ENCODE measurements around the gene CDAN1.

The CDAN1 gene

DNA sequence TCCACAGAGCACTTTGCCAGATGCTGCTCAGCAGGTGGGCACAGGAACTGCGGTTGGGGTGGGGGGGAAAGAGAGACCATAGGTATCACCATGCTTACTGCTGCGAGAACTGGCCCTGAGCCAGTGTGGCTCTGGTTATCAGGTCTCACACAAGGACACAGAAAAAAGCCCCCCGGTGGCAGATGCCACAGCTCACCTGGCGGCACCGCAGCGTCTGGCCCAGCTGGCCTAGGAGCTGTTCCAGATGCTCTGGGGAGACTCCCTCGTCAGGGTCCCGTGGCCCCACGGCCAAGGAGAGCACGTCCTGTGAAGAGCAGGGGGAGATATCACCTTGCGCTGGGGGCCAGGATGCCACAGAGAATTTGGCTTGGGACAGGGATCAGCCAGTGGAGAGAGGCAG is 10.8 kb downstream of the CDAN1 start:
- H3K9me3 ChIP-seq (ENCODE audit: control insufficient read depth, insufficient read depth, low read length), result no peaks in the 10 kb centered on the region
- H3K36me3 ChIP-seq (ENCODE audit: control insufficient read depth, insufficient read depth, low read length), result peaks cover 23% of the 10 kb centered on the region
- DNase-seq (ENCODE audit: low read depth, low spot score), result no peak
- peaks cover 2% of the 10 kb centered on the region; the same call in 1 of the 2 replicates for H3K4me1 ChIP-seq (ENCODE audit: control insufficient read depth, insufficient read depth, low read length)
- no peak overlapping the region for H3K4me3 ChIP-seq (ENCODE audit: low read length)
- H3K27me3 ChIP-seq (ENCODE audit: control insufficient read depth, insufficient read depth, low read length), result no peaks in the 10 kb centered on the region
- no peak overlapping the region for H3K27ac ChIP-seq (ENCODE audit: low read length)
- no CpG with 5 or more reads among the region's 11 CpGs for WGBS (ENCODE audit: insufficient coverage, insufficient read length)

DNA sequence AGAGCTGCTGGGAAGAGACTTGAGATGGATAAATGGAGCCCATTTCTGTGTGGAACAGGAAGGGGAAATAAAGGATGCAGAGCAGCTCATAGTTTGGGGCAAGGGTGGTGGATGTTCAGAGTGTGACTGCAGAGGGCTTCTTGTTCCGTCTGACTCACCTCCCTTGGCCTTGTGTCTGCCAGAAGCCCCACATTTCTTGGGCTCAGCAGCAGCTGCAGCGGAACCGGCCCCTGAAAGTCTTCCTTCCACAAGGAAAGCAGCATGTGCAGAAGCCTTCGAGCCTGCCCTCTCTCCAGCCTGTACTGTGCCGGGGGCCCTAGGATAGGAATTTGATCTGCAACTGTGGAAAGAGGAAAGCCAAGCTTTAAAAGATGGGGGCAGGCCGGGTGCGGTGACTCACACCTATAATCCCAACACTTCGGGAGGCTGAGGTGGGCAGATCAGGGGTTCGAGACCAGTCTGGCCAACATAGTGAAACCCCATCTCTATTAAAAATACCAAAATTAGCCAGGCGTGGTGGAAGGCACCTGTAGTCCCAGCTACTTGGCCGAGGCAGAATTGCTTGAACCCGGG is 11.5 kb downstream of the CDAN1 start:
- H3K27ac ChIP-seq (ENCODE audit: low read length), result no peak overlapping the region
- DNase-seq (ENCODE audit: low read depth, low spot score), result no peak
- WGBS (ENCODE audit: insufficient coverage, insufficient read length), result no CpG with 5 or more reads among the region's 12 CpGs
- no peaks in the 10 kb centered on the region for H3K9me3 ChIP-seq (ENCODE audit: control insufficient read depth, insufficient read depth, low read length)
- H3K4me3 ChIP-seq (ENCODE audit: low read length), result no peak overlapping the region
- peaks cover under 1% of the 10 kb centered on the region; the same call in 1 of the 2 replicates for H3K4me1 ChIP-seq (ENCODE audit: control insufficient read depth, insufficient read depth, low read length)
- peaks cover 23% of the 10 kb centered on the region for H3K36me3 ChIP-seq (ENCODE audit: control insufficient read depth, insufficient read depth, low read length)
- H3K27me3 ChIP-seq (ENCODE audit: control insufficient read depth, insufficient read depth, low read length), result no peaks in the 10 kb centered on the region

DNA sequence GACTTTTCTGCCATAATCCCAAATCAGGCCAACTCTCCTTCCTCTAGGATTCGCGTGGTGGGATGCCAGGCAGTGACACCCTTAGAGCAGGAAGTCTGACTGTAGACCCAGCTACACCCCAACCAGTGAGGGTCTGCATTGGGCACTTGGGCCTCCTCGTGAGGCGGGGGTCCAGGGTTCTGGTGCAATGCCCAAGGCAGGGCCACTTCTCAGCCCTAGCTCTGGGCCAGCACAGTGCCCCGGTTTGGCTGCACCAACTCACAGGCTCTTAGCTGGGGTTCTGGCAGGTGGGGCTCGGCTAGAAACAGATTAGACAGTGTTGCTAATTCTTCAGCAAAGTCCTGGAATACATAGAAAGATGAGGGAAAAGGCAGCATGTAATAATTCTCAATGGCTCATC is 12.7 kb downstream of the CDAN1 start:
- DNase-seq (ENCODE audit: low read depth, low spot score), result no peak
- H3K9me3 ChIP-seq (ENCODE audit: control insufficient read depth, insufficient read depth, low read length), result no peaks in the 10 kb centered on the region
- H3K27ac ChIP-seq (ENCODE audit: low read length), result no peak overlapping the region
- WGBS (ENCODE audit: insufficient coverage, insufficient read length), result no CpG with 5 or more reads among the region's 6 CpGs
- H3K36me3 ChIP-seq (ENCODE audit: control insufficient read depth, insufficient read depth, low read length), result peaks cover 23% of the 10 kb centered on the region
- no peaks in the 10 kb centered on the region for H3K4me1 ChIP-seq (ENCODE audit: control insufficient read depth, insufficient read depth, low read length)
- H3K27me3 ChIP-seq (ENCODE audit: control insufficient read depth, insufficient read depth, low read length), result no peaks in the 10 kb centered on the region
- no peak overlapping the region for H3K4me3 ChIP-seq (ENCODE audit: low read length)

DNA sequence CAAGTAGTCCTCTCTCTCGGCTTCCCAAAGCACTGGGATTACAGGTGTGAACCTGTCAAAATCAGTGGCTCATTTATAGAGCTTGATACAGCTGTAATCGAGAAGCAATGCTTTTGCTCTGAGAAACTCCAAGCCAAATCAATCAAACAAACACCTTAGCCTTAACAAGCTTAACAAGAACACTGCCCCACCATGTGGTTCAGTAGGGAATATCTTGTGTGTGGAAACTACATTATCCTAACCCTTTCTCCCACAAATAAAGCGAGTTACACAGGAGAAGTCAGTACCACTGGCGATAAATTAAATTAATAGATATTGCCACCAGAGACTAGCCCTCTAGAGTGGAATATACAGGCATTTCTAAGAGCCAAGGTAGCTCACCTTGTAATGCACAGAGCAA is 13.9 kb downstream of the CDAN1 start:
- H3K4me1 ChIP-seq (ENCODE audit: control insufficient read depth, insufficient read depth, low read length), result no peaks in the 10 kb centered on the region
- no peaks in the 10 kb centered on the region for H3K9me3 ChIP-seq (ENCODE audit: control insufficient read depth, insufficient read depth, low read length)
- no peak overlapping the region for H3K4me3 ChIP-seq (ENCODE audit: low read length)
- H3K27me3 ChIP-seq (ENCODE audit: control insufficient read depth, insufficient read depth, low read length), result no peaks in the 10 kb centered on the region
- peaks cover 23% of the 10 kb centered on the region for H3K36me3 ChIP-seq (ENCODE audit: control insufficient read depth, insufficient read depth, low read length)
- H3K27ac ChIP-seq (ENCODE audit: low read length), result no peak overlapping the region
- no CpG with 5 or more reads among the region's 4 CpGs for WGBS (ENCODE audit: insufficient coverage, insufficient read length)
- DNase-seq (ENCODE audit: low read depth, low spot score), result no peak

DNA sequence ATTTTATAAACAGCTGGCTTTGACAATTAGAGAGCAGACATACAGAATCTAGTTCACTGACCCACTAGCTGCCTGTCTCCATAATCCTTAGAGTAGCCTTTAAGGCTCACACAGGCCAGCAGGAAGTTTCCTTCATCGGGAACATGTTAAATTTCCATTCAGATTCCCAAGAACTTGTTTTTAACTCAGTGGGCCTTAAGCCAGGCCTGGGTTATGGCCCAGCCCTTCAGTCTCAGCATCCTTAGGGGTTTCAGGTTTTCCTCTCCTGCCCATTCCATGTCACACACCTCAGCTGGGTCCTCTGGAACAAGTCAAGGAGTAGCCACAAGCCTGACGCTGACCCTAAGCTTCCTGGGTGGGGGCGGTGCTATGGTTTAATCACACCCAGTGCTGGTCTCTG is 15.0 kb downstream of the CDAN1 start:
- peaks cover 16% of the 10 kb centered on the region for H3K36me3 ChIP-seq (ENCODE audit: control insufficient read depth, insufficient read depth, low read length)
- no peak overlapping the region for H3K27ac ChIP-seq (ENCODE audit: low read length)
- no peaks in the 10 kb centered on the region for H3K9me3 ChIP-seq (ENCODE audit: control insufficient read depth, insufficient read depth, low read length)
- no peak for DNase-seq (ENCODE audit: low read depth, low spot score)
- no peaks in the 10 kb centered on the region for H3K27me3 ChIP-seq (ENCODE audit: control insufficient read depth, insufficient read depth, low read length)
- no peaks in the 10 kb centered on the region for H3K4me1 ChIP-seq (ENCODE audit: control insufficient read depth, insufficient read depth, low read length)
- H3K4me3 ChIP-seq (ENCODE audit: low read length), result no peak overlapping the region
- no CpG with 5 or more reads among the region's 3 CpGs for WGBS (ENCODE audit: insufficient coverage, insufficient read length)

DNA sequence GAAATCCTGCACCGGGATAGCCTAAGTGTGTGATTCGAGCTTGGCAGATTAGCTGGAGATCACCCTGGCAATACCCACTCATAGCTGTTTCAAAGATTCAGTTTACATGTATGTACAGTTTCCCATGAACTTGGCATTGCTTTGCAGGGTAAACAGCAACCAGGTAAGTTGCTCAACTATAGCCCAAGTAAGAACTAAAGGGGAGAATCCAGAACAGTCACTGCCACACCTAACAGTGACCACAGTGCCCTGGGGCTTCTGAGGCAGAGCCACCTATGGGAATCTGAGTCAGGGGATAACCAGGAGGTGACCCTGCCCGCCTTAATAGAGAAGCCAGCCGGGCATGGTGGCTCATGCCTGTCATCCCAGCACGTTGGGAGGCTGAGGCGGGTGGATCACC is 15.9 kb downstream of the CDAN1 start:
- Histone ChIP-seq H3K27ac (ENCODE audit: low read length) (no peak overlapping the region), H3K36me3 (ENCODE audit: control insufficient read depth, insufficient read depth, low read length) (peaks cover 13% of the 10 kb centered on the region)
- WGBS (ENCODE audit: insufficient coverage, insufficient read length), result no CpG with 5 or more reads among the region's 6 CpGs

DNA sequence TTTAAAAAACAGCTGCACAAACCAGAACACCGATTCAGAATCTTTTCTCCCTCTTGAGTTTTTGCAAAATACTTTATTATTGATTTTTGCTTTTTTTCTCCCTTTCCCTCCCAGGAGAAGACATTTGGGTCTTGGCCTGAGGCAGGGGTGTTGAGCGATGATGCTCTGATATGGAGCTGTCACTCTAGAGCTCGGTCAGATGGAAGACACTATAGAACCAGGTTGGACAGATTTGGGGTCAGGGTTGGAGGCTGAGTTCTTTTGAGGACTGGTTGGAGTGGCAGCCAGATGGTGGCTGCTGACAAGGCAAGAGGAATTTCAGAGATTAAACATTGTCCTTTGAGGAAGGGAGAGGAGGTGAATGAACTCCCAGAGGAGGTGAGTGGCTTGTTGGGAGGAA is 16.9 kb downstream of the CDAN1 start:
- H3K36me3 ChIP-seq (ENCODE audit: control insufficient read depth, insufficient read depth, low read length), result peaks cover 10% of the 10 kb centered on the region
- no peak overlapping the region for H3K4me3 ChIP-seq (ENCODE audit: low read length)
- no peaks in the 10 kb centered on the region for H3K27me3 ChIP-seq (ENCODE audit: control insufficient read depth, insufficient read depth, low read length)
- no peak for DNase-seq (ENCODE audit: low read depth, low spot score)
- no peak overlapping the region for H3K27ac ChIP-seq (ENCODE audit: low read length)
- WGBS (ENCODE audit: insufficient coverage, insufficient read length), result no CpG with 5 or more reads among the region's 3 CpGs
- no peaks in the 10 kb centered on the region for H3K4me1 ChIP-seq (ENCODE audit: control insufficient read depth, insufficient read depth, low read length)
- no peaks in the 10 kb centered on the region for H3K9me3 ChIP-seq (ENCODE audit: control insufficient read depth, insufficient read depth, low read length)

More for the DNA sequence above, 15.9 kb downstream of the CDAN1 start:
- no peak for DNase-seq (ENCODE audit: low read depth, low spot score)
- Histone ChIP-seq H3K27me3 (ENCODE audit: control insufficient read depth, insufficient read depth, low read length) (no peaks in the 10 kb centered on the region), H3K4me1 (ENCODE audit: control insufficient read depth, insufficient read depth, low read length) (no peaks in the 10 kb centered on the region), H3K9me3 (ENCODE audit: control insufficient read depth, insufficient read depth, low read length) (no peaks in the 10 kb centered on the region), H3K4me3 (ENCODE audit: low read length) (no peak overlapping the region)

DNA sequence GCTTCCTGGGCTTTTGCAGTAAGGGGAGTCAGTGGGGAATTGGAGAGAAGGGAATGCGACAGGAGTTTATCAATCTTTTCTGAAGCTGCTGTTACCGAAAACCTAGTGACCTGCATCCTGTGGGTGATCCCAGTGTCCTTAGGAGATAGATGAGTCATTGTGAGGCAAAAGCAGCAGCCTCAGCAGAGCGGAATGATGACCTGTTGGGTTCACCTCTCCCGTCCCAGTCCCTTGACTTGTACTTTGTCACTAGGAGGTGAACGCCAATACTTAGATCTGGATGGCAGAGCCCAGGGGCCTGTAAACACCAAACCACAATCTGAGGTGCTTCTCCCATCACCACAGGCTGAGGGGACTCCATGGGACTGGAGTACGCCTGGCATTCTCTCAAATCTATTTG is 17.9 kb downstream of the CDAN1 start:
- Histone ChIP-seq H3K36me3 (ENCODE audit: control insufficient read depth, insufficient read depth, low read length) (peaks cover 4% of the 10 kb centered on the region), H3K4me1 (ENCODE audit: control insufficient read depth, insufficient read depth, low read length) (no peaks in the 10 kb centered on the region), H3K9me3 (ENCODE audit: control insufficient read depth, insufficient read depth, low read length) (no peaks in the 10 kb centered on the region), H3K4me3 (ENCODE audit: low read length) (no peak overlapping the region), H3K27ac (ENCODE audit: low read length) (no peak overlapping the region), H3K27me3 (ENCODE audit: control insufficient read depth, insufficient read depth, low read length) (no peaks in the 10 kb centered on the region)
- no CpG with 5 or more reads among the region's 6 CpGs for WGBS (ENCODE audit: insufficient coverage, insufficient read length)
- DNase-seq (ENCODE audit: low read depth, low spot score), result no peak

DNA sequence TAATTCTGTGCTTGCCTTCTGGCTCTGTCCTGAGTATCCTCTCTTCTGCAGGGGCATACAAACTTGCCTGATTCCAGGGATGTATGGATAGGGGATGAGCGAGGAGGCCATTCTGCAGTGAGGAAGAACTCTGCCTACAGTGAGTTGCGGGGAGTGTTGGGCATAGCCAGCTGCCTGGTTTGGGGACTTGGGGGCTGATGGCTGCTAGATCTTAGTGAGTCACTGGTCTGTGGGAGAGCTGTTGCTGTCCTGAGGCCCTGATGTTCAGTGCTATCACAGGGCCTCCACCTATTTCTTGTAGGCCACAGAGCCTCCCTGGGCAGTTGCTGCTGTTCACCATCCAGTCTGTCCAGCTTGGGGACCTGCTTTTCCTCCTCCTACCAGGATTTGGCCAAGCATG is 20.3 kb downstream of the CDAN1 start:
- no peak overlapping the region for H3K27ac ChIP-seq (ENCODE audit: low read length)
- H3K9me3 ChIP-seq (ENCODE audit: control insufficient read depth, insufficient read depth, low read length), result no peaks in the 10 kb centered on the region
- H3K36me3 ChIP-seq (ENCODE audit: control insufficient read depth, insufficient read depth, low read length), result no peaks in the 10 kb centered on the region; the same call in 1 of the 2 replicates
- WGBS (ENCODE audit: insufficient coverage, insufficient read length), result no CpG with 5 or more reads among the region's 2 CpGs
- no peak for DNase-seq (ENCODE audit: low read depth, low spot score)
- H3K4me3 ChIP-seq (ENCODE audit: low read length), result no peak overlapping the region
- H3K27me3 ChIP-seq (ENCODE audit: control insufficient read depth, insufficient read depth, low read length), result no peaks in the 10 kb centered on the region
- no peaks in the 10 kb centered on the region for H3K4me1 ChIP-seq (ENCODE audit: control insufficient read depth, insufficient read depth, low read length)

DNA sequence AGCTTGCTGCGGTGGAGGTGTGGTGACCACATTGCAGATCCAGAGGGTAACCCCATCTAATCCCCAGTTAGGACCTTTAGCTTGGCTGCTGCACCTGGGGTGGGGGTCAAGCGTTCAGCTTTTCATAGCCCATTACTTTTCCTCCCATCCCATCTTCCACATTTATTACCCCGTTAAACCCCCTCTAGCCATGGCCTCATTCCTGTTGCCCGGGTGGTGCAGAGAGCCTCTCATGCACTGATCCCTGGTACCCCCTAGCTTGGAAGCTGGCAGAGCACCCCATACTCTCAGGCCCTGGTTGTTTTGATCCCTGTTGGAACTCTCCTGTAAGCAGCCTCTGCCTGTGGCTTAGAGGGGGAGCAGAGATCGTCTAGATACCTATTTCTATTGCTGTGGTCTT is 20.8 kb downstream of the CDAN1 start:
- Histone ChIP-seq H3K4me3 (ENCODE audit: low read length) (no peak overlapping the region), H3K9me3 (ENCODE audit: control insufficient read depth, insufficient read depth, low read length) (no peaks in the 10 kb centered on the region), H3K27ac (ENCODE audit: low read length) (no peak overlapping the region), H3K36me3 (ENCODE audit: control insufficient read depth, insufficient read depth, low read length) (no peaks in the 10 kb centered on the region; the same call in 1 of the 2 replicates), H3K27me3 (ENCODE audit: control insufficient read depth, insufficient read depth, low read length) (no peaks in the 10 kb centered on the region), H3K4me1 (ENCODE audit: control insufficient read depth, insufficient read depth, low read length) (no peaks in the 10 kb centered on the region)
- DNase-seq (ENCODE audit: low read depth, low spot score), result no peak
- no CpG with 5 or more reads among the region's 5 CpGs for WGBS (ENCODE audit: insufficient coverage, insufficient read length)

DNA sequence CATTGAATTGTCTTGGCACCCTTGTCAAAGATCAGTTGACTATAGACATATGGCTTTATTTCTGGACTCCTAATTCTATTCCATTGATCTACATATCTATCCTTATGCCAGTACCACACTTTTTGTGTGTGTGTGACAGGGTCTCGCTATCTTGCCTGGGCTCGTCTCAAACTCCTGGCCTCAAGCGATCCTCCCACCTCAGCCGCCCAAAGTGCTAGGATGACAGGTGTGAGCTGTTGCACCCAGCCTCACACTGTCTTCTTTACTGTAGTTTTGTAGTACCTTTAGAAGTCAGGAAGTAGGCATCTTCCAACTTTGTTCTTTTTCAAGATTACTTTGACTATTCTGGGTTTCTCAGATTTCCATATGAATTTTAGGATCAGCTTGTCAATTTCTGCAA is 24.3 kb downstream of the CDAN1 start:
- H3K36me3 ChIP-seq (ENCODE audit: control insufficient read depth, insufficient read depth, low read length), result no peaks in the 10 kb centered on the region; the same call in 1 of the 2 replicates
- no peaks in the 10 kb centered on the region for H3K27me3 ChIP-seq (ENCODE audit: control insufficient read depth, insufficient read depth, low read length)
- no peaks in the 10 kb centered on the region for H3K4me1 ChIP-seq (ENCODE audit: control insufficient read depth, insufficient read depth, low read length)
- H3K4me3 ChIP-seq (ENCODE audit: low read length), result no peak overlapping the region
- DNase-seq (ENCODE audit: low read depth, low spot score), result no peak
- no peak overlapping the region for H3K27ac ChIP-seq (ENCODE audit: low read length)
- WGBS (ENCODE audit: insufficient coverage, insufficient read length), result no CpG with 5 or more reads among the region's 4 CpGs
- H3K9me3 ChIP-seq (ENCODE audit: control insufficient read depth, insufficient read depth, low read length), result no peaks in the 10 kb centered on the region
